NCI-H2107 treated with DMSO at 0.1 percent for 48 hours (cell line): ENCODE results near the gene KIF19.

ENCODE experiments used
- DNase-seq: peaks from one replicate; lab custom pipeline; 2025; ENCODE audit not compliant: unreplicated experiment; lab: John Stamatoyannopoulos, UW

KIF19 gene

DNA sequence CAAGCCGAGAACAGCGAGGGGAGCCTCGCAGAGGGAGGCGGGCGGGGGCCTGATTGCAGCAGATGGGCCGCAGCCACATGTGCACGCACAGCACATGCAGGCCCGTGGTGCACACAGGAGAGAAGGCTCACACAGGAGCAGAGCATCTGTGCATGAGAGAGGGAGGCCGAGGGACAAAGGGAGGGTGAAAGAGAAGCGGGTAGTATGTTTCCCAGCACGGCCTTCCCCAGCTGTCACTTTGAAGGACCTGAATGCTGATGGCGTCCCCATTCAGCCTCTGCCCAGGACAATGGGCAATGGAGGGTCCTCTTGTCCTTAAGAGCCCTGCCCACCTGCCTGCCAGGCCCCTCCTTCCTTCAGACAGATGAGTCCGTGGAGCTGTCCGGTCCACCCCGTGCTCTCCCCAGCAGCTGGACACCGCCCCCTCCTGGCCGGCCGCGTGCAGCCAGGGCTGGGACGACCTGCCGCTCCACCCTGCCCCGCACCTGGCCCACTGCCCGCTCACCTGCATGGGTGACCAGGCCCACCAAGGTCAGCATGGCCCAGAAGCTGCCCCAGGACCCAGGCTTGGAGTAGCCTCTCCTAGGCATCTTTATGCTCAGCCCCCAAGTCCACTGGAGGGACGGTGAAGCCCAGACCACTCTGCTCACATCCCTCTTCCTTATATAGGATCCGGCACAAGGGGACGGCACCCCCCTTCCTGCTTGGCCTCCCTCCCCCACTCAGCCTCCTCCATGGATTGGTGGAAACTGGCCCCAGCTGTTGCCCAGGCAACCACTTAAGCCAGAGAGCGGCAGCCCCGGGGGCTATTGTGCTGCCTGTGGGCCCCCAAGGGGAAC, 35.4 kb downstream of the KIF19 start, which contains the start of gene BTBD17:
BTBD17 (minus strand) TSS at position 639 of the 839 bp plus-strand sequence; CDS start at position 590, 49 bp downstream.
- DNase-seq = peak; percentile 71

DNA sequence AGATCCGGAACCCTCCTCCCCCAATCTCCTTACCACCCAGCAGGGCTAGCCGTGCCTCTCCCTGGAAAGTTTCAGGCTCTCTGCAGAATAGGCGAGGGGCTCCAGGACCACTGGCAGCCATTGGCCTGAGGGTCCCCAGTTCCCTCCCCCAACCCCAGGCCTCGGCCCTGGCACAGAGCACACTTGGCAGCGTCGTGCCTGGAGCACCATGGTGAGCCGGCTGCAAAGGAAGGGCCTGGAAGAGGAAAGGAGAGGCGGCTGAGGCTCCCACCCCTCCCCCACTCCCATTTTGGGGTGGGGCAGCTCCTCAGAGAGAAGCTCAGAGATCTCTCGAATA, 36.0 kb downstream of the KIF19 start:
- DNase-seq = peak; percentile 71

DNA sequence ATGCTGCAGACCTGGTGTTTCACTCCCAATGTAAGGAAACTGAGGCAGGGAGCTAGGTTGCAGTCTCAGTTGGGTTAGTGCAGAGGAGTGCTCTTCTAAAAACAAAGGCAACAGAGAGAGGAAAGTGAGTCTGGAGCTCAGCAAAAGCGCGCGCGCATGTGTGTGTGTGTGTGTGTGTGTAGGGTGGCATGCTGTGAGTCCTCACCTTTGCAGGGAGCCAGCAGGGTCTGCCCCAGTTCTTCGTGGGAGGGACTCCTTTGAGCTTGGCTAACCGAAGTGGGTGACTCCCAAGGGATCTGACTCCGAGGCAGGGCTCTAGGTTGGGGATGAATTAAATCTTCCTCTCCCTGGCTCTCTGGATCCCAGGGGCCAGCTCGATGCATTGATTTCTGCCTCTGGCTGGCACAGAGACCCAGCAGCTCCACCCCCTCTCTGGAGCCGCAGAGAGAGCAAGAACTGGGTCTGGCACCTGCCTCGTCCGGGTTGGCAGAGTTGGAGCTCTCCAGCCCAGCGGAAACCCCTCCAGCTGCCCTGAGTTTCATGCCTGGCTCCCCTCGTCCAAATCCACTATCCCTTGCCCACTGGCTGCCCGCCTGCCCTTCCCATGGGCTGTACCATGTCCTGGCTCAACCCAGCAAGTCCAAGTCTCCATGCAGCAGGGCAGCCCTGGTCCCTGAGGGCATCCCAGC, 36.9 kb downstream of the KIF19 start:
- peak; percentile 73 for DNase-seq

DNA sequence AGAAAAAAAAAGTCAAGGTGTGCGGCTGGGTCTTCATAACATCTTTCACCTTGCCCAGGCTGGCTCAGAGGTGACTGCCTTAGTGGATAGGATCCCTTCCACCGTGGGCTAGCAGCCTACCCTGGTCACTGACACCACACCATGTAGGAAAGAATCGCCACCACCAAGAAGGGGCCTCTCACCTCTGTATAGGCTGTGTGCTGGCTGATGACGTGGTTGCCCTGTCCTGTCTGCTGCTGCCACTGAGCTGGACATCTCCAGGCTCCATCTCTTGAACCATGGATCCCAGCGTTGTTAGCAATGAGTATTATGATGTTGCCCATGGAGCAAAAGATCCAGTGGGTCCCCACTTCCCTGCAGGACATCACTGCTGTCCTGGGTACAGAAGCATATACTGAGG, 41.2 kb downstream of the KIF19 start, which contains the start of gene GPR142:
GPR142 (plus strand) TSS at position 301 of the 400 bp plus-strand sequence. CDS start 2,035 bp downstream, outside the sequence.
- no peak for DNase-seq

DNA sequence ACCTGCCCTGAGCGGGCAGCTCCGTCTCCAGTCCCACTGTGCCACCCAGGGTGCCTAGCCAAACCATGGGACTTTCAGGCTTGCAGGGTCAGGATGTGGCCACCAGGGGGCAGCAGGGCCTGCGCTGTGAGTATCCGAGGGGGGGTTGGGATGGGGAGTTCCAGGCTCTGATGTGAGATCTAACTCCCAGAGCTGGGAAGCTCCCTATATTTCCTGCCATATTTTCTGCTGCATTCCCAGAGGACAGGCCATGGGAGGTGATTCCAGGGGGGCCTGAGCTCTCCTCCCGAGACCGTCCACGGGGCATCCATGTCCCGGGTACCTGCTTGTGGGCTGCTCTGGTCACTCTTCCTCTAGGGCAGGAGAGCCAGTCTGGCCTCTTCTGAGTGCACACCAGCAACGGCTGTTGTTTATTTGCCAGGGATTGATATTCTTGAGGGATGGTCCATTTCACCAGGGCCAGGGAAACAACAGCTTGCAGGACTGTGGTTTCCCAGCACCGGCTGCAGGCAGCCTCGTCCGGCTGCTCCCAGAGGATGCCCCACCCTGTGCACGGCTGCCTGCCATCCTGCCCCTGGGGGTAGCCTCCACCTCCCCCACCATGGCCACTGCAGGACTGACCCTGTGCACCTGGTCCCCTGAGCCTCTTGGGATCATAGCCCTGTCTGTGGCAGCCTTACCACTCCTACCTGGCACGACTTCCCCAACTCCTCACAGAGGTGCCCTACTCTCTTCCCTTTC, 42.5 kb downstream of the KIF19 start:
- peak; percentile 42 for DNase-seq

DNA sequence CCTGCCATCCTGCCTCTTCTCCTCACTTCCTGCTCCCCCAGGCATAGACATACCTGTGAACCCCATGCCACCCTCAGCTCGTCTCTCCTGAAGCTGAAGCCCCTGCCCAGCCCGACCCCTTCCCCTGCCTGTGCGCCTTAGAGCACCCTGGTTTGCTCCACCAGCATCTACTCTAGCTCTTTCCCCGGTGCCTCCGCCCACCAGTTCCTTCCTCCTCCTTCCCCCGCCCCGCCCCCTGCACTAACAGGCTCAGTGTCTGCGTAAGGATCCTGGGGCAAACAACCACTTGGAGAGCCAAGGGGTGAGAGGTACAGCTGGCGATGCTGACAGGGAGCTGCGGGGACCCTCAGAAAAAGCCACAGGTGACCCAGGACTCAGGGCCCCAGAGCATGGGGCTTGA, 43.2 kb downstream of the KIF19 start:
- DNase-seq = no peak

DNA sequence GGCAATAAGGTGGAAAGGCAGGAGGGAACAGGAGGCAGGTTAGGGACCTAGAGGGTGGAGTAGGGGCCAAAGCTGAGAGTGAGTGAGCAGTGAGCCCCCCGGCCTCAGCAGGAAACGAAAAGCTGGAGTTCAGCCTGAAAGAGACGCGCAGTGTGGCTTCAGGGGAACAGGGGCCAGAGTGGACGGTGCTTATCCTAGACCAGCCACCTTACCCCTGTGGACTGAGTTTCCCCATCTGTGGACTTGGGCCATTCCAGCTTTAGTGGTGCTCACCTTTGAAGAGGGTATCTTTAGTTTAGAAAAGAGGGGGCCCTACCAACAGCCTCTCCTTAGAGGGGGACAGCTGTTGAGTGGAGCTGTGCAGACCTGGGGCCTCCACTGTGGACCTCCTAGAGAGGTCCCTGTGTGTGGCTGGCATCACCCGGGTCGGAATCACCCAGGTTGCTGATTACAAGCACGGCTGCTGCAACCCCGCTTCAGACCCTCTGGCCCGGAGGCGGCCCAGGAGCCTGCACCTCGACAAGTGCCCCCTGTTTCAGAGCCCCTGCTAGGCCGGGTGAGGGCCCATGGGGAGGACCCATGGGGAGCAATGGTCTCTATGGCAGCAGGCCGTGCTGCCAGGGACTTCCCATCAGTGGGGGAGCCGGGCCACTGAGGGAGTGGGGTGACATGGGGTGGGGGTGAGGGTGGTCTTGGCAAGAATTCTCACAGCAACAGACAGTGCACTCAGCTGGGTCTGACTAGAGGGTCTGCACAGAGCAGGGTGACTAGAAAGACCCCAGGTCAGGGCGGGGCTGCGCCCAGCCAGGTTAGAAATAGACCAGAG, 43.9 kb downstream of the KIF19 start:
- no peak for DNase-seq

DNA sequence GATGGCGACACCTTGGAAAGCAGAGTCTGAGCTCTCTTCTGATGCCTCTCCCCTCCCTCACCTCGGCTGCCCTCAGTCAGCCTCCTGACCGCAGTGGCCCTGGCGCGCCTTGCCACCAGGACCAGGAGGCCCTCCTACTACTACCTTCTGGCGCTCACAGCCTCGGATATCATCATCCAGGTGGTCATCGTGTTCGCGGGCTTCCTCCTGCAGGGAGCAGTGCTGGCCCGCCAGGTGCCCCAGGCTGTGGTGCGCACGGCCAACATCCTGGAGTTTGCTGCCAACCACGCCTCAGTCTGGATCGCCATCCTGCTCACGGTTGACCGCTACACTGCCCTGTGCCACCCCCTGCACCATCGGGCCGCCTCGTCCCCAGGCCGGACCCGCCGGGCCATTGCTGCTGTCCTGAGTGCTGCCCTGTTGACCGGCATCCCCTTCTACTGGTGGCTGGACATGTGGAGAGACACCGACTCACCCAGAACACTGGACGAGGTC, 45.7 kb downstream of the KIF19 start:
- DNase-seq = no peak

DNA sequence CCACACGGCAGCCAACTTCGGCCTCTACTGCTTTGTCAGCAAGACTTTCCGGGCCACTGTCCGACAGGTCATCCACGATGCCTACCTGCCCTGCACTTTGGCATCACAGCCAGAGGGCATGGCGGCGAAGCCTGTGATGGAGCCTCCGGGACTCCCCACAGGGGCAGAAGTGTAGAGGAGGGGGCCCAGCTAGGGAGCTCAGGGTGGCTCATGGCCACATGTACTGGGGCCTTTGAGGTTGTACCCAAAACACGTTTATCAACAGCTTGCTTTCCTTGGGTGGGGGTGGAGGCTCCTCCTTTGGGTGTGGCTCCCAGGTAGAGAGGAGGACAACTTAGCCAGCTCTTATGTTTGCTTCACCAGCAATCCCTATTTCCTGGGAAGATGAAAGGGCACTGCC, 46.4 kb downstream of the KIF19 start:
- no peak for DNase-seq

DNA sequence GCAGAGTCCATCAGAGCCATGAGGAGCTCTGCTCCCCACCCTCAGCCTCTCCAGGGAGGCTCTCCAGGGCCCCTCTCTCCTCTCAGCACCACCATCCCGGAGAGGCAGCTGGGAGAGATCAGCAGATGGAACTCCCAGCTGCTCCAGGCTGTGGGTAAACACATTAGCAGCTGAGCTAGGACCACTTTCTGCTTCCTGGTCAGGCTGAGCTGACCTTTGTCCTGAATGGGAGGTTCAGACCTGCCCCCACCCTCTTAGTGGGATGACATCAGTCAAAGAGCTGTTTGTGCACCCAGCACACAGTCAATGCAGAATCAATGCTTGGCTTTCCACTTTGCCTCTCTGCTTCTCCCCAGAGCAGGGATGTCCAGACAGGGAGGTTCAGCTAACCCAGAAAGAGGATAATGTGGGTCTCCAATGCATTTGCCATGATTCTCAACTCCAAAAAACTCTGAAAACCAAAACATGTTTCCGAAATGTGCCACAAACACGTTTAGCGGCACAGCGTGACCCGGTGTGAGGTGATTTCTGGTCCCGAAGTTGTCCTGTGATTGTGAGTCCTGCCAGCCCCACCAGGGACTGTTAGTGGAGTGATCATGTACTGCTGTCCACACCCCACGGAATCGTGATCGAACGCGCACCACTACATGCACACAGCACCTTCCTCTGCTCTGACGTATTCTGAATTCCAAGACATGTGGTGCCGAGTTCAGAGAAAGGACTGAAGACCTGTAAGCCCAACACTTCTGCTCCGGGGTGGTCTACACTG, 48.0 kb downstream of the KIF19 start:
- no peak for DNase-seq

DNA sequence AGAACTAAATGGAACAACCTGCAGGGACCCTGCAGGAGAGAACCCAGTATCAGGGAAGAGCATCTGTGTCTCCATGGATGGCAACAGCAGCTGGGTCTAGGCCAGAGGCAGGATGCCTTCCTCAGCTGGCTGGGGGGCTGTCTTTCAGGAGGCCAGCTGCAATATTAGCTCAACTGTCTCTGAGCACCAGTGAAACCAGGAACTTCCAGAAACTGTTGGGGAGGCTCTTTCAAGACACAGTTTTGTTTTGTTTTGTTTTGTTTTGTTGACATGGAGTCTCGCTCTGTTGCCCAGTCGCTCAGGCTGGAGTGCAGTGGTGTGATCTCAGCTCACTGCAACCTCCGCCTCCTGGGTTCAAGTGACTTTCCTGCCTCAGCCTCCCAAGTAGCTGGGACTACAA, 48.8 kb downstream of the KIF19 start:
- DNase-seq = no peak

DNA sequence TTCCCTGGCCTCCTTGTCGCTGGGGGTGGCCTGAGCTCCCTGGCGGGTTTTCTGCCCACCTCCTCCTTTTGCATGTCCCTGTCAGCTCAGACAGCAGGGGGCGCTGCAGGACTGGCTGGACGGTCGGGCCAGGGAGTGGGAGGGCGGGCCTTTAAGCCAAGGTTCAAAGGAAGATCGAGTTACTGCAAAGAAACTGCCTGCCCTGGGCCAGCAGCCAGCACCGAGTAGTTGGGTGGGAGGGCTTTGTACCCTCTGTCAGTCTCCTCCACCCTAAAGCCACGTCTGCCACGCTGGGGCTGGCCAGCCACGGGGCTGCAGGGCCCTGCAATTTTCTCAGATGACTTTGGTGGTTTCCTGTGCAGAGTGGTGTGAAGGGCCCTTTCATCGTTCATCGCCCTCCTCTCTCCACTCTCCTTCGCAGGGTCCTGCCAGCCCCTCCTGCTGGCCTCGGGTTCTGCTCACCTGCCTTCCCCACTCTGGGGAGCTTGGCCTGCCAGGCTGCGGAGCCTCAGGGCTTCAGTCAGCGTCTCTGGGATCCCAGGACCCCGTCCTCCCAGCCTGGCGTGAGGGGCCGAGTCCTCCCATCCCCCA, 53.6 kb downstream of the KIF19 start:
- peak; percentile 74 for DNase-seq

DNA sequence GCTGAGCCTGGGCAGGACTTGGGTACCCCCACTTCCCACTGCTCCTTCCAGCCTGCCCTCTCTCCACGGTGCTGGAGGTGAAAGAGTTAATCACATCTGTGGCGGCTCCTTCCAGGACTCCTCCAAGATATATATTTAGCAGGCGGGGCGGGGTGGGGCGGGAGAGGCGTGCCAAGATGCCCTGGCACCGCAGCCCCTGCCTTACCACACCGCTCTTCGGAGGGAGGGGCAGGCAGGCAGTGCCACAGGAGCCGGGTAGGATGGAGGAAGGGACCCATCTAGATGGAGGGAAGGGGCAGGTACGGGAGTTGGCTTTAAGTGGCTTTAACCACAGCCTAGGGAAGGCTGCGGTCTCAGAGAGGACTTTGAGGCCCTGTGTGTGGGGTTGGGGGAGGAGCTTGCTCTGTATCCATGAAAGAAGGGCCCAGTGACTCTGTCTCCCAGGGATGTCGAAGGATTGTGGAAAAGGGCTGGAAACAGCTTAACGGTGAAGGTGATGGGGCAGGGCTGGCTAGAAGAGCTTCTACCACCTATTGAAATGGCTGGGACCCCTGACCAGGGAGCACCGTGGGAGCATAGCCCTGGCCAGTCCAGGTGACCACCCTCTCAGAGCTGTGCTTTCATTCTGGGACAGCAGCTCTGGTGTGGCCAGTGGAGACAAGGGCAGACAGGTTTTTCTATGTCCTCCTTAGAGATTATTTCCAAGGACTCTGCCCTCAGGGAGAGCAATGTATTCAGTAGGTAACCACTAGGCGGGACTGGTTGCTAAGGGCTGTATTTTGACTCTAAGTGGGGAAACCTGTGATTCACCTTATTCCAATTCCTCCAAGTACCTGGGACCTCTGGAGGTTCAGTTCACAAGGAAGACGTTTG, 54.3 kb downstream of the KIF19 start:
- peak; percentile 80 for DNase-seq

DNA sequence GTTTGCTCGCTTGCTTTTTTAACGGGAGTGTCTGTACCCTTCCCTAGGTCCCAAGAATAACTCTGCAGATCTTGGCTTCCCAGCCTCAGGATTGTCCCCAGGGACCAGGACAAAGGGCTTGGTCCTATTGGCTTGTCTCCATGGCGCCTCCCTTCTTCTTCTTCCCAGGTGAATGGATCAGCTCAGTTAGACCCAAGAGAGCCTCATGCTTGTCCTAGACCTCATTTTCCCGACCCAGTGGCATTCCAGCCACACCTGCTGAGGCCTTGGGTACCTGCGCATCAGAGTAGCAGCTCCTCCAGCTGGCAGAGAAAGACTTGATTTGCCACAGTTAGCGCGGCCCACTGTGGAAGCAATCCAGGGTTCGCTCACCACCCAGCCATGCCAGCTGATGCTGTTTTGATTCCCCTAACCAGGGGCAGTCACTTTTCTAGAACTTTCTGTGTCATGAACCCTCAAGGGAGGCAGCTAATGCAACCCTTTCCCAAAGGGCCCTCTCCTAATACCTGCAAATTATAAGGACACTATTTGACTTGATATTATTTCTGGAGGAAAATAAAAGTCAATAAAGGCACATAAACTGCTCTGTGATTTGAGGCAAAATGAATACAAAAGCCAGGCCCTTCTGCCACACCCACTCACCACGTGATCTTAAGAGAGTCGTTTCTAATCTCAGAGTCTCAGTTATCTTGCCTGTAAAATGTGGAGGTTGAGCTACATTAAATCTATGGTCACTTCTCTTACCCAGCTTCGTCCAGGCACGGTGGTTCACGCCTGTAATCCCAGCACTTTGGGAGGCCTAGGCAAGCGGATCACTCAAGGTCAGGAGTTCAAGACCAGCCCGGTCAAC, 55.2 kb downstream of the KIF19 start:
- no peak for DNase-seq

DNA sequence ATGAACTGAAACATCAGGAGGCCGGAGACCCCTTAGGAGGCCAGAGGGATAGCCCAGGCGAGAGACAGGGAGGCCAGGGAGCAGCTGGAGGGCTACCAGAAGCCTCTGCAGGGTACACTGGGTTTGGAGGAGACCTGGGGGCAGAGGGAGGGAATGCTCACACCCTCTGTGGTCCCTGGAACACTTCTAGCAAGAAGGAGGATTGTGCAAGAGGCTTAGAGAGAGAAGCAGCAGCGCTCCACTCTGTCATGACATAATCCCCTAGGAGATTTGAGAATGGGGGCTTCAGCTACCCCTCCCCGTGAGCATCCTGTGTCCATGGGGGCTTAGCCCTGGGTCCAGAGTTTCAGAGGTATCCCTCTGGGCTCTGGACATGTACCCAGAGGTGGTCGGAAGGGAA, 57.1 kb downstream of the KIF19 start:
- no peak for DNase-seq

DNA sequence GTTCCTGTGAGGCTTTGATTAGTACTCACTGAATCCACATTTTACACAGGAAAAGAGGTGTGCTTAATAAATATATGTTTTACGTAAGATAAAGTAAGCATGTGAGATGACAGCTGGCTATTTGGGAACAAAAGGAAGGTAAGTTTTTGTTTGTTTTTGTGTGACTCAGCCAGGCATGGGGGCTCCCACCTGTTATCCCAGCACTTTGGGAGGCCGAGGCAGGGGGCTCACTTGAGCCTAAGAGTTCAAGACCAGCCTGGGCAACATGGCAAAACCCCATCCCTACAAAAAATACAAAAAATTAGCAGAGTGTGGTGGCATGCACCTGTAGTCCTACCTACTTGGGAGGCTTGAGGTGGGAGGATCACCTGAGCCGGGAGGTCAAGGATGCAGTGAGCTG, 59.2 kb downstream of the KIF19 start:
- DNase-seq = no peak

DNA sequence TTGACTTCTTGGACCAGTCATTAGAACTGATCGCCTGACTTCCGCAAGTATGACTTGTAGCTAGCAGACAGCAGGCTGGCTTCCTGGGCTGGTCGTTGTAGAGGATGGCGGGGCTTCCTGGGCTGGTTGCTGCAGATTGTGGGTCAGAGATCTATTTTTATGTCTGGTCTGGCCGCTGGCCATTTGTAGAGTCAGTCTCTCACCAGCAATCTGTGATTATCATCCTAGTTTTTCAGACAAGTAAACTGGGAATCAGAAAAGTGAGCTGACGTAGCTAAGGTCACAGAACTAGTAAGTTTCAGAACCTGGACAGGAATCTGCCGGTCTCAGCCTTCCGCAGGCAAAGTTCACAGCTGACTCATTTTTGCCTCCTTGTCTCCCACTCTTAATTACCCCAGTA, 60.4 kb downstream of the KIF19 start:
- DNase-seq = no peak
